Kidney epithelial cell (primary cell): ENCODE data around the gene ABCA9. TPM values are rescaled to one million over a fixed set of nuclear protein-coding genes. Genes with fewer than 3 reads are reported as not detected.

Source experiments
- DNase-seq: peaks from one replicate; pipeline ENCODE4 v3.0.0-alpha.2; 2010; ENCODE audit warnings: low read depth
- H3K27me3 ChIP-seq: 2 replicates; pipeline ENCODE4 v1.6.0; 2011; ENCODE audit warnings: low read length; ENCODE audit not compliant: control insufficient read depth, insufficient read depth
- H3K36me3 ChIP-seq: 2 replicates; pipeline ENCODE4 v1.5.1; 2011; ENCODE audit warnings: low read length; ENCODE audit not compliant: control insufficient read depth, insufficient read depth
- H3K4me3 ChIP-seq: 2 replicates; pipeline ENCODE4 v1.5.1; 2011; ENCODE audit warnings: low read depth, mild to moderate bottlenecking, control low read depth, low read length
- CTCF ChIP-seq: IDR thresholded peaks from 2 replicates; pipeline ENCODE4 v1.5.1; 2011; ENCODE audit warnings: mild to moderate bottlenecking, moderate library complexity, low read length, control low read depth, inconsistent platforms; ENCODE audit not compliant: insufficient read depth, poor library complexity, severe bottlenecking
- total RNA-seq: library from RNA; depleted of rRNA; stranded (reverse); fragments of >200 nt; gene quantifications from 2 replicates; pipeline ENCODE4 v1.2.3, GENCODE V29; 2015

Gene ABCA9, protein sequence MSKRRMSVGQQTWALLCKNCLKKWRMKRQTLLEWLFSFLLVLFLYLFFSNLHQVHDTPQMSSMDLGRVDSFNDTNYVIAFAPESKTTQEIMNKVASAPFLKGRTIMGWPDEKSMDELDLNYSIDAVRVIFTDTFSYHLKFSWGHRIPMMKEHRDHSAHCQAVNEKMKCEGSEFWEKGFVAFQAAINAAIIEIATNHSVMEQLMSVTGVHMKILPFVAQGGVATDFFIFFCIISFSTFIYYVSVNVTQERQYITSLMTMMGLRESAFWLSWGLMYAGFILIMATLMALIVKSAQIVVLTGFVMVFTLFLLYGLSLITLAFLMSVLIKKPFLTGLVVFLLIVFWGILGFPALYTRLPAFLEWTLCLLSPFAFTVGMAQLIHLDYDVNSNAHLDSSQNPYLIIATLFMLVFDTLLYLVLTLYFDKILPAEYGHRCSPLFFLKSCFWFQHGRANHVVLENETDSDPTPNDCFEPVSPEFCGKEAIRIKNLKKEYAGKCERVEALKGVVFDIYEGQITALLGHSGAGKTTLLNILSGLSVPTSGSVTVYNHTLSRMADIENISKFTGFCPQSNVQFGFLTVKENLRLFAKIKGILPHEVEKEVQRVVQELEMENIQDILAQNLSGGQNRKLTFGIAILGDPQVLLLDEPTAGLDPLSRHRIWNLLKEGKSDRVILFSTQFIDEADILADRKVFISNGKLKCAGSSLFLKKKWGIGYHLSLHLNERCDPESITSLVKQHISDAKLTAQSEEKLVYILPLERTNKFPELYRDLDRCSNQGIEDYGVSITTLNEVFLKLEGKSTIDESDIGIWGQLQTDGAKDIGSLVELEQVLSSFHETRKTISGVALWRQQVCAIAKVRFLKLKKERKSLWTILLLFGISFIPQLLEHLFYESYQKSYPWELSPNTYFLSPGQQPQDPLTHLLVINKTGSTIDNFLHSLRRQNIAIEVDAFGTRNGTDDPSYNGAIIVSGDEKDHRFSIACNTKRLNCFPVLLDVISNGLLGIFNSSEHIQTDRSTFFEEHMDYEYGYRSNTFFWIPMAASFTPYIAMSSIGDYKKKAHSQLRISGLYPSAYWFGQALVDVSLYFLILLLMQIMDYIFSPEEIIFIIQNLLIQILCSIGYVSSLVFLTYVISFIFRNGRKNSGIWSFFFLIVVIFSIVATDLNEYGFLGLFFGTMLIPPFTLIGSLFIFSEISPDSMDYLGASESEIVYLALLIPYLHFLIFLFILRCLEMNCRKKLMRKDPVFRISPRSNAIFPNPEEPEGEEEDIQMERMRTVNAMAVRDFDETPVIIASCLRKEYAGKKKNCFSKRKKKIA (N-terminal part only)
- 0.07 and 0.08 TPM in 2 replicates for total RNA-seq

DNA sequence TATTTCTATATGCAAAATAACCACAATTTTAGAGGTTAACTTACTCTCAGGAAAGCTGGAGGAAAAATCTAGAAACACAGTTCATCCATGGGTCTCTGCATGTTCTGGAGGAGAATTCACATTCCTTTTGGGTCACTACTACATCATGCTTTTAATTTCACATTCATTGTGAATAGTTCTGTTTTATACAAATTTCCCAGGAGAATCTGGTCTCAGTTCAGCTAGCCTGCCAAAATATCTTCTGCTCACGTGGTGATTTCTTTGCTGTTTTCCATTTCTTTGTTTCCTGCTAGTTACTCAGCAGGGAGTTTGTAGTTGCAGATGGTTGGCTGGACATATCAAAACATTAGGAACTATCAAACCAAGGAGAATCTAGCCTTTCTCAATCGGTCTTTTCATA is at the start of gene ABCA9:
TSS of gene ABCA9 (minus strand) at position 106 of the 400 bp plus-strand sequence. CDS start 9,801 bp downstream, outside the sequence.
- peak; percentile 35 for DNase-seq
- H3K27me3 ChIP-seq, result no peaks in the 10 kb centered on the region
- H3K4me3 ChIP-seq, result no peak within 1 kb of the TSS
- H3K36me3 ChIP-seq, result no peaks in the 10 kb centered on the region
- TF ChIP-seq CTCF, result no peak

- Histone ChIP-seq H3K4me3 (no peak overlapping the region), H3K36me3 (no peaks in the 10 kb centered on the region), H3K27me3 (no peaks in the 10 kb centered on the region)
- no peak for DNase-seq
- no peak for TF ChIP-seq CTCF
Measured at GRCh38 chr17:69105907-69106730, 45.4 kb upstream of the ABCA9 start.

GRCh38 chr17:69103557-69104233 is 43.0 kb upstream of the ABCA9 start:
- no peaks in the 10 kb centered on the region for H3K27me3 ChIP-seq
- no peak overlapping the region for H3K4me3 ChIP-seq
- DNase-seq, result no peak
- H3K36me3 ChIP-seq, result no peaks in the 10 kb centered on the region
- TF ChIP-seq CTCF, result no peak

GRCh38 chr17:69098625-69099024 is 37.9 kb upstream of the ABCA9 start:
- TF ChIP-seq CTCF, result no peak
- Histone ChIP-seq H3K4me3 (no peak overlapping the region), H3K36me3 (no peaks in the 10 kb centered on the region)

GRCh38 chr17:69096541-69096940 is 35.8 kb upstream of the ABCA9 start:
- H3K27me3 ChIP-seq, result no peaks in the 10 kb centered on the region
- no peaks in the 10 kb centered on the region for H3K36me3 ChIP-seq
- no peak for TF ChIP-seq CTCF
- no peak for DNase-seq
- no peak overlapping the region for H3K4me3 ChIP-seq

More at GRCh38 chr17:69098625-69099024, 37.9 kb upstream of the ABCA9 start:
- no peaks in the 10 kb centered on the region for H3K27me3 ChIP-seq
- no peak for DNase-seq
